Fibroblast of lung (primary cell): Measurements from ENCODE around the gene HDAC10. TPM values are rescaled to one million over a fixed set of nuclear protein-coding genes. Genes with fewer than 3 reads are reported as not detected.

ENCODE experiments used
- DNase-seq, 2 donors: peaks; one replicate each; pipeline versions ENCODE4 v3.0.0 to v3.0.0-alpha.2; 2010; ENCODE audit warnings: low read depth in 2 of 2
- H2AFZ ChIP-seq: 2 replicates; pipeline ENCODE4 v1.5.1; 2012; ENCODE audit warnings: low read length, control low read depth, inconsistent platforms
- H3K27ac ChIP-seq: 2 replicates; pipeline ENCODE4 v1.5.1; 2011; ENCODE audit warnings: low read length, control low read depth; ENCODE audit not compliant: insufficient read depth
- H3K27me3 ChIP-seq: 2 replicates; pipeline ENCODE4 v1.5.1; 2011; ENCODE audit warnings: mild to moderate bottlenecking, low read length; ENCODE audit not compliant: control insufficient read depth, insufficient read depth
- H3K36me3 ChIP-seq: 2 replicates; pipeline ENCODE4 v1.5.1; 2011; ENCODE audit warnings: low read length; ENCODE audit not compliant: control insufficient read depth, insufficient read depth
- H3K4me1 ChIP-seq: 2 replicates; pipeline ENCODE4 v1.5.1; 2011; ENCODE audit warnings: low read length; ENCODE audit not compliant: control insufficient read depth, insufficient read depth; ENCODE audit errors: extremely low read depth
- H3K4me2 ChIP-seq: 2 replicates; pipeline ENCODE4 v1.5.1; 2011; ENCODE audit warnings: low read length, control low read depth; ENCODE audit not compliant: insufficient read depth; ENCODE audit errors: extremely low read depth
- H3K4me3 ChIP-seq, 4 experiments: fragments of 200-600 bp in 1 of 4; sonication (generic) in 1 of 4; replicated peaks in 1 of 4; 2 replicates each; pipeline ENCODE4 v1.5.1; 2011 to 2016; ENCODE audit warnings: low read length in 4 of 4, low read depth in 3 of 4, mild to moderate bottlenecking in 3 of 4, control low read depth in 2 of 4, inconsistent platforms in 1 of 4, mixed read lengths in 1 of 4; ENCODE audit not compliant: insufficient read depth in 1 of 4; ENCODE audit errors: control extremely low read depth in 1 of 4
- H3K79me2 ChIP-seq: 2 replicates; pipeline ENCODE4 v1.5.1; 2012; ENCODE audit warnings: mild to moderate bottlenecking, low read length, inconsistent platforms; ENCODE audit not compliant: control insufficient read depth, insufficient read depth
- H3K9ac ChIP-seq: 2 replicates; pipeline ENCODE4 v1.5.1; 2011; ENCODE audit warnings: mild to moderate bottlenecking, low read length, control low read depth; ENCODE audit not compliant: insufficient read depth
- H3K9me3 ChIP-seq: 2 replicates; pipeline ENCODE4 v1.5.1; 2012; ENCODE audit warnings: low read depth, low read length; ENCODE audit not compliant: control insufficient read depth, insufficient read depth
- H4K20me1 ChIP-seq: 2 replicates; pipeline ENCODE4 v1.5.1; 2011; ENCODE audit warnings: low read length; ENCODE audit not compliant: control insufficient read depth, insufficient read depth; ENCODE audit errors: extremely low read depth
- CTCF ChIP-seq, 2 donors: IDR thresholded peaks in 1 of 2; conservative IDR thresholded peaks in 1 of 2; 1 replicate in 1 of 2; 2 replicates in 1 of 2; pipeline ENCODE4 v1.5.1; 2011 to 2012; ENCODE audit warnings: low read length in 2 of 2, control low read depth in 1 of 2, inconsistent platforms in 1 of 2, low read depth in 1 of 2, mild to moderate bottlenecking in 1 of 2
- EZH2 ChIP-seq: IDR thresholded peaks from 2 replicates; pipeline ENCODE4 v1.5.1; 2012; ENCODE audit warnings: low read length, control low read depth, mild to moderate bottlenecking; ENCODE audit errors: missing control alignments
- polyA plus RNA-seq, 2 donors: library from polyadenylated mRNA; depleted of rRNA in 1 of 2; stranded (reverse) in 1 of 2; unstranded in 1 of 2; fragments of >200 nt; gene quantifications; 2 replicates each; pipeline ENCODE4 v1.2.1, GENCODE V29; 2011 to 2012; ENCODE audit warnings: missing spikeins in 1 of 2
- total RNA-seq: library from RNA; depleted of rRNA; stranded (reverse); fragments of >200 nt; gene quantifications from 2 replicates; pipeline ENCODE4 v1.2.1, GENCODE V29; 2014

Gene HDAC10
- total and polyA plus RNA-seq, 2 donors (not counting 1 experiment from before 2014, with no cell fraction given) = 5.1 to 27.6 TPM

DNA sequence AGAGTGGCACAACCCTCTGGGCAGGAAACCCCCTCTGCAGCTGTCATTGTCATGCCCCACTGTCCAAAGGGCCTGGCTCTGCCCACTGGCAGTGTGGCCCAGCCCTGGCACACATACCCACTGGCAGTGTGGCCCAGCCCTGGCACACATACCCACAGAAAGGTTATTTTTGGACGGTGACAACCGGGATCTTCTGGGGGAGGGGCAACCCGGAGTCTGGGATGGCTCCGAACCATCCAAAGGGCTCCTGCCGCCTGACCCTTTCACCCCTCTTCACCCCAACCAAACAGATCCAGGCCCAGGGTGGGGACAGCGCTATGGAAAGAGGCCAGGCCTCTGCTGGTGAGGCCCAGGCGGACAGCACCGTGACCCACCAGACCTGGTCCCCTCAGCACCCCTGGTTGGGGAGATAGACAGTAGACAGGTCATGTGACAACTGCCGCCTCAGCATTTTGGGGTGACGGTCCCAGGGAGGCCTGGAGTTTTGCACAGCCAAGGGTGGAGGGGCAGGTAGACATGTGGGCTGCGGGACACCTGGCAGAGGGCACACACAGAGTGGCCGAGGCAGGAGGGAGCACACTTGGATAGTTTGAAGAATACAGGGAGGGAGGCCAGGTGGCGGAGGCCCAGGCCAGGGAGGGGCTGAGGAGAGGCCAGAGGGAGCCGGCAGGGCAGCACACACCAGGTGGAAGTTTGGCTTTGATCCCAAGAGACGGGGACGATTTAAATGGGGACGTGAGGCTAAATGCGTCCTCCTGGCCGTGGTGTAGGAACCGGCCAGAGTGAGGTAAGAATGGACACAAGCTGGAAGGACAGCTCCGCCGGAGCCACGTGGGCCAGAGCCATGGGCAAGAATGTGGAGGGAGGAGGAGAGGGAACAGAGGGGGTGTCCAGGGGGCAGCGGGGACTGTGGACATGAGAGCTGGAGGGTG is 7.6 kb upstream of the HDAC10 start:
- no peak for DNase-seq
- H3K27ac ChIP-seq = no peak overlapping the region
- no peaks in the 10 kb centered on the region for H3K27me3 ChIP-seq
- peaks cover 16% of the 10 kb centered on the region for H3K36me3 ChIP-seq
- H3K79me2 ChIP-seq = peaks cover 8% of the 10 kb centered on the region
- H4K20me1 ChIP-seq = no peaks in the 10 kb centered on the region
- H3K4me3 ChIP-seq = no peak overlapping the region
- no peak overlapping the region for H3K4me2 ChIP-seq
- peaks cover 6% of the 10 kb centered on the region for H3K4me1 ChIP-seq
- TF ChIP-seq EZH2 (no peak), CTCF (conservative IDR thresholded peaks at IDR 0.05 in 1 of 2, IDR thresholded peaks at IDR 0.05 in 1 of 2; ENCODE audit: low read depth in 1 of 2, low read length in 2 of 2) (no peak)
- no peak overlapping the region for H2AFZ ChIP-seq
- H3K9ac ChIP-seq = no peak overlapping the region
- no peaks in the 10 kb centered on the region for H3K9me3 ChIP-seq

DNA sequence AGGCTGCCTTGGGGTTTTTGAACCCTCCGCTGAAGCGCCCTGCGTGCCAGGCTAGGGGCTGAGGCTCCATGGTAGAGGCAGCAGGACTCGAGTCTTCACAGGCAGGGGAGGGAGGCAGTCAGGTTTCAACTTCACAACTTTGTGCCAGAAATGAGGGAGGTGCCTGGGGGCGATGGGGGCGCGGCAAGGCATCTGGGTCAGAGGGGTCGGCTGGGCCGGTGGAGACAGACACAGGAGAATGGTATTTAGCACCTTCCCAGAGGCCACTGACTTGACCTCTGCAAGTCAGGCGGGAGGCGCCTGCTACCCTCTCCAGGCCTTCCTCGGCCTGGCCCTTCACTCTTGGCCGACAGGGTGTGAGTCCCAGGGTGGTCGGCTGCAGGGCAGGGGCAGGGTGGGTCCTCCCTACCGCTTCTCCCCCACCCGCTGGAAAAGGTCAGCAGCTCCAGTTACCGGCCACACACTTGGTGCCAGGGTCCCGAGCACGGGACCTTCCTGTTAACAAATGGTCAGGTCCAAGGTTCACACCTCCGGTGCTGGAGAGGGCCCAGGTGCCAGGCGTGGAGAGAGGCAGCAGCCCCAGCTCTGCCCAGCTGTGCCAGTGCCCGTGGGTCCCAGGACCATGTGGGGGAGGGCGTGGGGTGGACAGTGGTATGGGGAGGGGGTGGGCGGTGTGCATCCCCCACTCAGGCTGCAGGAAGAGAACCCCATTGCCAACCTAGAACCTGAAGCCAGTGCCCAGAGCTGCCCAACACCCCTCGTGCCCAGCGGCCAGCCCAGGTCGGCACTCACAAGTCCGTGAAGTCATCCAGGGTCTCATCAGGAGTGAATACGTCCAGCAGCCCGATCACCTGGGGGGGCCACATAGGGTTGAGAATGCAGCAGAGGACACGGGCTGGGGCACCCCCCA is 6.6 kb upstream of the HDAC10 start:
- H3K4me2 ChIP-seq = no peak overlapping the region
- H3K27me3 ChIP-seq = no peaks in the 10 kb centered on the region

More for the DNA sequence above, 6.6 kb upstream of the HDAC10 start:
- no peak overlapping the region for H3K27ac ChIP-seq
- DNase-seq = no peak
- no peak overlapping the region for H3K4me3 ChIP-seq
- no peak for TF ChIP-seq CTCF (conservative IDR thresholded peaks at IDR 0.05 in 1 of 2, IDR thresholded peaks at IDR 0.05 in 1 of 2; ENCODE audit: low read depth in 1 of 2, low read length in 2 of 2)
- H3K36me3 ChIP-seq = peaks cover 19% of the 10 kb centered on the region
- H3K9ac ChIP-seq = no peak overlapping the region
- peaks cover 6% of the 10 kb centered on the region for H3K4me1 ChIP-seq
- H3K9me3 ChIP-seq = no peaks in the 10 kb centered on the region
- no peak overlapping the region for H2AFZ ChIP-seq
- peaks cover 8% of the 10 kb centered on the region for H3K79me2 ChIP-seq
- no peaks in the 10 kb centered on the region for H4K20me1 ChIP-seq
